HepG2 (cell line): Measurements from ENCODE around the gene ARL5A. TPM values are rescaled to one million over a fixed set of nuclear protein-coding genes. Genes with fewer than 3 reads are reported as not detected.

Source experiments
- IKZF5 ChIP-seq: IDR thresholded peaks from 2 replicates; pipeline ENCODE4 v1.6.1; 2018; ENCODE audit warnings: missing genetic modification reagents, mild to moderate bottlenecking, missing compliant biosample characterization
- JARID2 ChIP-seq: sonication (generic); formaldehyde crosslinking; IDR thresholded peaks from 2 replicates; pipeline ENCODE4 v1.8.1; 2023; ENCODE audit warnings: missing genetic modification reagents, inconsistent platforms; ENCODE audit not compliant: insufficient replicate concordance
- KLF16 ChIP-seq, 2 experiments: sonication (generic) in 1 of 2; formaldehyde crosslinking in 1 of 2; IDR thresholded peaks; 2 replicates each; pipeline versions ENCODE4 v1.6.1 to v1.8.0; 2016 to 2023; ENCODE audit warnings: missing genetic modification reagents in 2 of 2, missing compliant biosample characterization in 1 of 2
- MAX ChIP-seq: IDR thresholded peaks from 2 replicates; pipeline ENCODE4 v1.6.1; 2012; ENCODE audit warnings: inconsistent platforms
- MLLT10 ChIP-seq: sonication (generic); formaldehyde crosslinking; IDR thresholded peaks from 2 replicates; pipeline ENCODE4 v1.4.0; 2020; ENCODE audit warnings: missing genetic modification reagents
- NFIC ChIP-seq: IDR thresholded peaks from 2 replicates; pipeline ENCODE4 v1.6.1; 2012; ENCODE audit warnings: mild to moderate bottlenecking, low read length, inconsistent platforms
- NFRKB ChIP-seq: fragments of 450-650 bp; IDR thresholded peaks from 2 replicates; pipeline ENCODE4 v1.6.1; 2017
- SNAPC2 ChIP-seq: sonication (generic); formaldehyde crosslinking; IDR thresholded peaks from 2 replicates; pipeline ENCODE4 v1.8.1; 2022; ENCODE audit warnings: mild to moderate bottlenecking, missing genetic modification reagents
- STAT6 ChIP-seq: sonication (generic); formaldehyde crosslinking; IDR thresholded peaks from 2 replicates; pipeline ENCODE4 v1.4.0; 2020; ENCODE audit warnings: missing genetic modification reagents, mild to moderate bottlenecking, borderline replicate concordance
- TFDP2 ChIP-seq: sonication (generic); formaldehyde crosslinking; IDR thresholded peaks from 2 replicates; pipeline ENCODE4 v1.4.0; 2020; ENCODE audit warnings: missing genetic modification reagents
- ZFP90 ChIP-seq: sonication (generic); formaldehyde crosslinking; IDR thresholded peaks from 2 replicates; pipeline ENCODE4 v1.8.0; 2022; ENCODE audit warnings: missing genetic modification reagents, mild to moderate bottlenecking, inconsistent platforms, borderline replicate concordance
- ZNF558 ChIP-seq: sonication (generic); formaldehyde crosslinking; IDR thresholded peaks from 2 replicates; pipeline ENCODE4 v1.9.0; 2022; ENCODE audit warnings: mild to moderate bottlenecking, missing genetic modification reagents, borderline replicate concordance
- ZNF740 ChIP-seq: sonication (generic); formaldehyde crosslinking; IDR thresholded peaks from 2 replicates; pipeline ENCODE4 v1.4.0; 2020; ENCODE audit warnings: missing genetic modification reagents
- ZNF75D ChIP-seq: sonication (generic); formaldehyde crosslinking; IDR thresholded peaks from 2 replicates; pipeline ENCODE4 v1.8.1; 2023; ENCODE audit warnings: missing genetic modification reagents, mild to moderate bottlenecking, borderline replicate concordance
- polyA plus RNA-seq, 8 experiments: library from polyadenylated mRNA; depleted of rRNA in 3 of 8; stranded (reverse) in 7 of 8; unstranded in 1 of 8; fragments of >200 nt; fragmentation: Illumina TruSeq in 4 of 8; extraction: Trizol in 4 of 8; gene quantifications; 2 replicates each; pipeline versions ENCODE4 v1.2.1 to v1.2.3, GENCODE V29; 2011 to 2016; ENCODE audit warnings: low read depth in 4 of 8, missing spikeins in 1 of 8, mixed read lengths in 1 of 8; ENCODE audit not compliant: insufficient read depth in 1 of 8
- total RNA-seq, 5 experiments: library from RNA; depleted of rRNA; stranded (reverse); fragments of >200 nt; fragmentation: Illumina TruSeq; extraction: Trizol; gene quantifications; 2 replicates each; pipeline ENCODE4 v1.2.3, GENCODE V29; 2016; ENCODE audit warnings: low read depth in 1 of 5
- TF ChIP-seq, protein P1 (sequence below): sonication (generic); formaldehyde crosslinking; IDR thresholded peaks from 2 replicates; pipeline ENCODE4 v1.8.1; 2023; ENCODE audit warnings: mild to moderate bottlenecking, missing genetic modification reagents
- TF ChIP-seq, protein P2 (sequence below): sonication (generic); formaldehyde crosslinking; IDR thresholded peaks from 2 replicates; pipeline ENCODE4 v1.8.1; 2023; ENCODE audit warnings: mild to moderate bottlenecking, missing genetic modification reagents
- TF ChIP-seq, protein P3 (sequence below): sonication (generic); formaldehyde crosslinking; IDR thresholded peaks from 2 replicates; pipeline ENCODE4 v1.4.0; 2020; ENCODE audit warnings: missing genetic modification reagents, borderline replicate concordance

The ARL5A gene
- total and polyA plus RNA-seq, 2 of the 13 experiments (the other 11 are each of a cell fraction or from before 2014, with no cell fraction given): 47.5 to 149 TPM

- TF ChIP-seq, protein P1, sequence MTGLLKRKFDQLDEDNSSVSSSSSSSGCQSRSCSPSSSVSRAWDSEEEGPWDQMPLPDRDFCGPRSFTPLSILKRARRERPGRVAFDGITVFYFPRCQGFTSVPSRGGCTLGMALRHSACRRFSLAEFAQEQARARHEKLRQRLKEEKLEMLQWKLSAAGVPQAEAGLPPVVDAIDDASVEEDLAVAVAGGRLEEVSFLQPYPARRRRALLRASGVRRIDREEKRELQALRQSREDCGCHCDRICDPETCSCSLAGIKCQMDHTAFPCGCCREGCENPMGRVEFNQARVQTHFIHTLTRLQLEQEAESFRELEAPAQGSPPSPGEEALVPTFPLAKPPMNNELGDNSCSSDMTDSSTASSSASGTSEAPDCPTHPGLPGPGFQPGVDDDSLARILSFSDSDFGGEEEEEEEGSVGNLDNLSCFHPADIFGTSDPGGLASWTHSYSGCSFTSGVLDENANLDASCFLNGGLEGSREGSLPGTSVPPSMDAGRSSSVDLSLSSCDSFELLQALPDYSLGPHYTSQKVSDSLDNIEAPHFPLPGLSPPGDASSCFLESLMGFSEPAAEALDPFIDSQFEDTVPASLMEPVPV (CRISPR knock-in tag): no peak
- peak; percentile 43 for TF ChIP-seq MAX
- TF ChIP-seq ZNF740 (CRISPR knock-in tag): no peak
- TF ChIP-seq TFDP2 (CRISPR knock-in tag): no peak
- no peak for TF ChIP-seq KLF16 (CRISPR knock-in tag; IDR thresholded peaks at IDR 0.05)
- no peak for TF ChIP-seq JARID2 (CRISPR knock-in tag)
- no peak for TF ChIP-seq NFRKB
- TF ChIP-seq SNAPC2 (CRISPR knock-in tag): 0 out of 2 replicates have a peak, but pooled peaks have one; percentile 60
- TF ChIP-seq, protein P2, sequence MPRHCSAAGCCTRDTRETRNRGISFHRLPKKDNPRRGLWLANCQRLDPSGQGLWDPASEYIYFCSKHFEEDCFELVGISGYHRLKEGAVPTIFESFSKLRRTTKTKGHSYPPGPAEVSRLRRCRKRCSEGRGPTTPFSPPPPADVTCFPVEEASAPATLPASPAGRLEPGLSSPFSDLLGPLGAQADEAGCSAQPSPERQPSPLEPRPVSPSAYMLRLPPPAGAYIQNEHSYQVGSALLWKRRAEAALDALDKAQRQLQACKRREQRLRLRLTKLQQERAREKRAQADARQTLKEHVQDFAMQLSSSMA (CRISPR knock-in tag): no peak
- TF ChIP-seq NFIC: no peak; the same call in 1 of the 2 replicates
- peak; percentile 81 for TF ChIP-seq IKZF5
- peak; percentile 51; the same call in 1 of the 2 replicates for TF ChIP-seq STAT6 (CRISPR knock-in tag)
- no peak for TF ChIP-seq MLLT10 (CRISPR knock-in tag)
- no peak for TF ChIP-seq ZFP90
- TF ChIP-seq, protein P3, sequence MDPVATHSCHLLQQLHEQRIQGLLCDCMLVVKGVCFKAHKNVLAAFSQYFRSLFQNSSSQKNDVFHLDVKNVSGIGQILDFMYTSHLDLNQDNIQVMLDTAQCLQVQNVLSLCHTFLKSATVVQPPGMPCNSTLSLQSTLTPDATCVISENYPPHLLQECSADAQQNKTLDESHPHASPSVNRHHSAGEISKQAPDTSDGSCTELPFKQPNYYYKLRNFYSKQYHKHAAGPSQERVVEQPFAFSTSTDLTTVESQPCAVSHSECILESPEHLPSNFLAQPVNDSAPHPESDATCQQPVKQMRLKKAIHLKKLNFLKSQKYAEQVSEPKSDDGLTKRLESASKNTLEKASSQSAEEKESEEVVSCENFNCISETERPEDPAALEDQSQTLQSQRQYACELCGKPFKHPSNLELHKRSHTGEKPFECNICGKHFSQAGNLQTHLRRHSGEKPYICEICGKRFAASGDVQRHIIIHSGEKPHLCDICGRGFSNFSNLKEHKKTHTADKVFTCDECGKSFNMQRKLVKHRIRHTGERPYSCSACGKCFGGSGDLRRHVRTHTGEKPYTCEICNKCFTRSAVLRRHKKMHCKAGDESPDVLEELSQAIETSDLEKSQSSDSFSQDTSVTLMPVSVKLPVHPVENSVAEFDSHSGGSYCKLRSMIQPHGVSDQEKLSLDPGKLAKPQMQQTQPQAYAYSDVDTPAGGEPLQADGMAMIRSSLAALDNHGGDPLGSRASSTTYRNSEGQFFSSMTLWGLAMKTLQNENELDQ (CRISPR knock-in tag): no peak
- no peak for TF ChIP-seq ZNF75D (CRISPR knock-in tag)
- no peak for TF ChIP-seq ZNF558 (CRISPR knock-in tag)
Observed at GRCh38 chr2:151842830-151843690, 14.8 kb upstream of the ARL5A start (continued).
